ENCODE data around the gene ITPR1.

Gene ITPR1

GRCh38 chr3:4724051-4724629 is 231.0 kb downstream of the ITPR1 start:
- Histone ChIP-seq H3K4me3 (no peak overlapping the region), H3K27ac (peak overlapping the region in 6 of 21 experiments; percentile 8 to 45 (median 22))

- no peak overlapping the region for H3K27ac ChIP-seq
- H3K4me3 ChIP-seq: no peak overlapping the region
Observed at GRCh38 chr3:4726549-4726948, 233.4 kb downstream of the ITPR1 start.

GRCh38 chr3:4729061-4729973 is 236.2 kb downstream of the ITPR1 start:
- H3K27ac ChIP-seq: no peak overlapping the region
- H3K4me3 ChIP-seq: no peak overlapping the region

- H3K27ac ChIP-seq: no peak overlapping the region
- no peak overlapping the region for H3K4me3 ChIP-seq
Observed at GRCh38 chr3:4730719-4731118, 237.6 kb downstream of the ITPR1 start.

- Histone ChIP-seq H3K4me3 (no peak overlapping the region), H3K27ac (no peak overlapping the region)
Observed at GRCh38 chr3:4731543-4732111, 238.5 kb downstream of the ITPR1 start.

GRCh38 chr3:4732925-4733324 is 239.8 kb downstream of the ITPR1 start:
- no peak overlapping the region for H3K4me3 ChIP-seq
- H3K27ac ChIP-seq: no peak overlapping the region

GRCh38 chr3:4734454-4734853 is 241.3 kb downstream of the ITPR1 start:
- H3K27ac ChIP-seq: peak overlapping the region in 1 of 21 experiments; percentile 17
- no peak overlapping the region for H3K4me3 ChIP-seq

GRCh38 chr3:4735243-4735642 is 242.1 kb downstream of the ITPR1 start:
- Histone ChIP-seq H3K27ac (peak overlapping the region in 1 of 21 experiments; percentile 3), H3K4me3 (no peak overlapping the region)

- H3K27ac ChIP-seq: peak overlapping the region in 18 of 21 experiments; percentile 1 to 90 (median 60)
- no peak overlapping the region for H3K4me3 ChIP-seq
Observed at GRCh38 chr3:4736284-4736861, 243.2 kb downstream of the ITPR1 start.

GRCh38 chr3:4738737-4739274 is 245.7 kb downstream of the ITPR1 start:
- Histone ChIP-seq H3K4me3 (no peak overlapping the region), H3K27ac (peak overlapping the region in 16 of 21 experiments; percentile 42 to 94 (median 84))

- Histone ChIP-seq H3K27ac (peak overlapping the region in 20 of 21 experiments; percentile 29 to 94 (median 86)), H3K4me3 (no peak overlapping the region)
Observed at GRCh38 chr3:4739289-4740236, 246.4 kb downstream of the ITPR1 start.

- Histone ChIP-seq H3K4me3 (no peak overlapping the region), H3K27ac (peak overlapping the region in 20 of 21 experiments; percentile 29 to 94 (median 86))
Observed at GRCh38 chr3:4740397-4741105, 247.4 kb downstream of the ITPR1 start.

GRCh38 chr3:4741106-4741403 is 247.9 kb downstream of the ITPR1 start:
- Histone ChIP-seq H3K27ac (peak overlapping the region; percentile 20 to 94 (median 86)), H3K4me3 (no peak overlapping the region)

- Histone ChIP-seq H3K4me3 (no peak overlapping the region), H3K27ac (peak overlapping the region; percentile 20 to 94 (median 86))
Observed at GRCh38 chr3:4741404-4742307, 248.5 kb downstream of the ITPR1 start.

- H3K27ac ChIP-seq: peak overlapping the region in 19 of 21 experiments; percentile 48 to 94 (median 86)
Observed at GRCh38 chr3:4742359-4742758, 249.2 kb downstream of the ITPR1 start.

GRCh38 chr3:4743371-4743770 is 250.2 kb downstream of the ITPR1 start:
- H3K4me3 ChIP-seq: no peak overlapping the region
- peak overlapping the region in 2 of 21 experiments; percentile 88 to 94 for H3K27ac ChIP-seq

More at GRCh38 chr3:4742359-4742758, 249.2 kb downstream of the ITPR1 start:
- H3K4me3 ChIP-seq: no peak overlapping the region
